Activated T-cell treated with anti-CD3 and anti-CD28 coated beads for 24 hours (primary cell): ENCODE results near the gene CDC42.

Experiments
- DNase-seq: peaks from one replicate; pipeline ENCODE4 v3.0.0-alpha.2; 2020; ENCODE audit warnings: low read depth

Gene CDC42

GRCh38 chr1:22037520-22037919, 15.0 kb upstream of the CDC42 start:
- no peak for DNase-seq

DNA sequence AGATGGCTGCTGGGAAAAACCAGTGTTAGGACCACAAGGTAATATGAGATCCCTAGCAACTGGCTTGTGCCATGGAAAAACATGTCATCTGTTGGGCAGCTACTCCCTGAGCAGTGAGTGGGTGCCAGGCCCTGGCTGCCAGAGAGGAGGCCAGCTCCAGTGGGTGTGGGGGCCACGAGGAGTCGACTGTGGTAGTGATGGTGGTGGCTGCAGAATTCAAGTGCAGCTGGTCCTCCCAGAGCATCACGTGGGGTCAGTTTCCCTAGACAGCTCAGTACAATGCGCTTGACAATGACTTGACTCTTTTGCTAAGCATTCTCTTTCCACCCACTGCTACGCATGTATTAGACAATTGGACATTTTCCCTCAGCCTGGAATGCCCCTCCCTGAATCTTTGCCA, 14.5 kb upstream of the CDC42 start:
- DNase-seq, result no peak

- DNase-seq, result peak; percentile 76
Measured at GRCh38 chr1:22039594-22040285, 12.8 kb upstream of the CDC42 start.

DNA sequence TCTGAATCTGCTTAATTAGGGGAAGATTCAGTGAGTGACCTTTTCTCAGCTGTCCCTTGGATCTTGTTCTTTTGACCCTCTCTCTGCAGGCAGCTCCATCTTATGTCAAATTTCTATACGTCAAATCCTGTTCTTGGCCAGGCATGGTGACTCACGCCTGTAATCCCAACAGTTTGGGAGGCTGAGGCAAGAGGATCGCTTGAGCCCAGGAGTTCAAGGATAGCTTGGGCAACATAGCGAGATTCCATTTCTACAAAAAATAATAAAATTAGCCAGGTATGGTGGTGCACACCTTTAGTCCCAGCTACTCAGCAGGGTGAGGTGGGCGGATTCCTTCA, 12.3 kb upstream of the CDC42 start:
- DNase-seq, result no peak

GRCh38 chr1:22041505-22041904, 11.0 kb upstream of the CDC42 start:
- DNase-seq, result no peak

DNA sequence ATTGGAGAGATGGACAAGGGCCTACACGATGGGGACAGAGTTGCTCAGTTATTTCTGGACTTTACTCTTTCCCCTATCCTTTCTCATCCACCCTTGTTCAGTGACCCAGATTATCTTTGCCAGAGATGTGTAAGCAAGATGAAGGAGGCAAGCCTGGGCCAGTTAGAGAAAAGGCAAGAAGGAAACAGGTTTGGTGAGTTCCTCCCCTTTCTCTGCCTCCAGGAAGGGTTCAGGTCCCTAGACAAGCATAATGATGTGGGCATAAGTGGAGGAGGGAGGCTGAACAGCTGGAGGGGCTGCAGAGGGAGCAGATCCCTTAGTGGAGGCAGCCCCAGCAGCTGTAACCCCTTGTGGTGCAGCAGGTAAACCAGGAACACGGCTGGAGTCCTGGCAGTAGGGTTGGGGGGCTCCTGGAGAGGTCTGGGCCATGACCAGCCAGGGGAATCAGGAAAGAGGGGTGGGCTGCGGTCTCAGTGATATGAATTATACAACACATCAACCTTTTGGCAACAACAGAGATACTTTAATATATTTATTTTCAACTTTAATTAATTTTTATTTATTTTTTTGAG, 9.2 kb upstream of the CDC42 start:
- DNase-seq, result no peak

DNA sequence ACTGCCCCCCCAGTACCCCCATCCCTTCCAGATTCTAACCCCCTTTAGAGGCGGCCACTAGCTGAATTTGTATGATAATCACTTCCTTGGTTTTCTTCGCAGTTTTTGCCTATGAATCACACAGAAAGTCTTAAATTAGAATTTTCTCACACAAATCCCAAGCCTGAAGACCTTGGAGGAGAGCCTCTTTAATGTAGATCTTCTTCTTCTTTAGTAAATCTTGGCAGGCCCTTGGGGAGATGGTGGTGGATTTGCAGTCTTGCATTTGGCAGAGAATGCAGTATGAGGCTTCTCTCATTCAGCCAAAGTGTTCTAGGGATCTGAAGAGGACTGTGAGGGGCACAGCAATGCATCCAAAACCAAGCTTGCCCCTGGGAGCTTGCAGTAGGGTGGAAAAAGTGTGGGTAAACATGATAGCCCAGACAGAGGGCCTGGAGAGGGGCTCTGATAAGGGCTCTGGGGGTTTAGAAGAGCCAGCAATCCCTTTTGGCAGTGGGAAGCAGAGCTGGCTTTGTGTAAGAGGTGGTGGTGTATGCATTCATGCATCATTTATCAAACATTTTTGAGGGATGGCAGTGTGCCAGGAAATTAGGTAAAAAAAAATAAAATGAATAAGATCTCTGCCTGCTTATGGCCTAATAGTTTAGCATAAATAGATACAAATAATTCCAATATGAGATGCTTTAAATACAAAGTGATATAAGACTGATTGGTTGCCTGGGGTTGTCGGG, 7.7 kb upstream of the CDC42 start:
- no peak for DNase-seq

DNA sequence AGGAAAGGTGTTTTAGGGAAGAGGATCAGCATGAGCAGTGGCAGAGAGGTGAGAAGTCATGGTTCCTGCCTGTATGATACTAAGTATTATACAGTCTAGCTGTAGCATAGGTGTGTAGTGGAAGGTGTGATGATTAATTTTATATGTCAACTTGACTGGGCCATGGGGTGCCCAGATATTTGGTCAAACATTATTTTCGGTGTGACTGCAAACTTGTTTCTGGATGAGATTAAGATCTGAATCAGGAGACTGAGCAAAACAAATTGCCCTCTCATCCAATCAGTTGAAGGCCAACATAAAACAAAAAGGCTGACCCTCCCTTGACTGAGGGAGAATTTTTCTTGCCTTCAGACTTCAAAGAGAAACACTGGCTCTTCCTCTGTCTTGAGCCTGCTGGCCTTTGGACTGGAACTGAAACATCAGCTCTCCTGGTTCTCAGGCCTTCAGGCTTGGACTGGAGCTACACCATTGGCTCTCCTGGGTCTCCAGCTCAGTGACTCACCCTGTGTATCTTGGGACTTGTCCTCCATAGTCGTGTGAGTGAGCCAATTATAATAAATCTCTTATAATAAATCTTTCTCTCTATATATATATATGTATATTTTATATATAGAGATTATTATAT, 6.8 kb upstream of the CDC42 start:
- DNase-seq, result no peak

GRCh38 chr1:22048351-22049192, 3.9 kb upstream of the CDC42 start:
- peak; percentile 28 for DNase-seq

DNA sequence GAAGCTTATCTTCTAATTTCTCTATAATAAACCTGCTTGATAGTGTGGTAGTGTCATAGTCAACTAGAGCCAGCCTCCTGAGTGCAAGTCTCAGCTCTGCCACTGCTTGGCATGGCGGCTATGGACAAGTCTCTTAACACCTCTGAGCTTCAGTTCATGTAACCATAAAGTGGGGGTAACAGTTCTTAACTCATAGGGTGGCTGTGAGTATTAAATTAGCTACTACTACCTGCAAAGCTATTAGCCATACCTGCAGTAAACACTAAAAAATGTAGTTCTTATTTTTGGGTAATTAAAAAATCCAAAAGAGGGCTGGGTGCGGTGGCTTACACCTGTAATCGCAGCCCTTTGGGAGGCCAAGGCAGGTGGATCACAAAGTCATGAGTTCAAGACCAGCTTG, 2.2 kb upstream of the CDC42 start:
- no peak for DNase-seq

GRCh38 chr1:22051607-22052114, 848 bp upstream of the CDC42 start:
- DNase-seq, result no peak

DNA sequence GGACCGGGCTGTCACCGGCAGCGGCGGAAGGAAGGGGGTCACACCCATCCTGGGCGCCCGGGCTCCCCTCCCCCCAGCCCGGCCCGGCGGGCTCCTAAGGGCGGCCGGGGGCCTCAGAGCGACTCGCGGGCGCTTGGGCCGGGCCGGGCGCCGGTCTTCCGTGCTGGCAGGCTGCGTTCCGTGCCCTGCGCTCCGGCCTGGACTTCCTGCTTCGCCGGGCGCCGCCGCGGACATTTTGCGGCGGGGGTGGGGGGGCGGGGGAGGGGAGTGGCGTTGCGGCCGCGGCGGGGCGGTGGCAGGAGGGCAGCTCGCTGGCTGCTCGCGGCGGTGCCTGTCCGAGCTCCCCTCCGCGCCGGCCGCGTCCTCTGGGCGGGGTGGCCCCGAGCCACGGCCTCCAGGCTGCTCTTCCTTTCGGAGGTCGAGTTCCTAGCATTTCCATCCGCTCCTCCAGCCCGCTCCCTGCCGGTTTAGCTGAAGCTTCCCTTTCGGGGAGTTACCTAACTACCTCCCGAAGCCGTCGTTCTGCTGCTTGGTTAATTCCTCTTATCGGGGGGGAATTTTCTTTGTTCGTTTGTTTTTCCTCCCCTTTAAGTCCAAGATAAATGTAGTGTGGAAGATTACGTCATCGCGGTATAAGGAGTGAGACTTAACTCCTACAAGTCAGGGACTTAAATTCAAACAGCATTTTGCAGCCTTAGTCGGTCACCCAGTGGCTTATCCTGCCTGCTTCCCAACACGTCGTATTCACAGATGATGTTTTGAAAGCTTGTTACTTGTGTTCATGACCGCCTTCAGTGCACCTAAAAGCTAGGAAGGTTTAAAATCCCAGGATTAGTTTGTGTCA, 730 bp downstream of the CDC42 start:
- DNase-seq, result peak; percentile 26

DNA sequence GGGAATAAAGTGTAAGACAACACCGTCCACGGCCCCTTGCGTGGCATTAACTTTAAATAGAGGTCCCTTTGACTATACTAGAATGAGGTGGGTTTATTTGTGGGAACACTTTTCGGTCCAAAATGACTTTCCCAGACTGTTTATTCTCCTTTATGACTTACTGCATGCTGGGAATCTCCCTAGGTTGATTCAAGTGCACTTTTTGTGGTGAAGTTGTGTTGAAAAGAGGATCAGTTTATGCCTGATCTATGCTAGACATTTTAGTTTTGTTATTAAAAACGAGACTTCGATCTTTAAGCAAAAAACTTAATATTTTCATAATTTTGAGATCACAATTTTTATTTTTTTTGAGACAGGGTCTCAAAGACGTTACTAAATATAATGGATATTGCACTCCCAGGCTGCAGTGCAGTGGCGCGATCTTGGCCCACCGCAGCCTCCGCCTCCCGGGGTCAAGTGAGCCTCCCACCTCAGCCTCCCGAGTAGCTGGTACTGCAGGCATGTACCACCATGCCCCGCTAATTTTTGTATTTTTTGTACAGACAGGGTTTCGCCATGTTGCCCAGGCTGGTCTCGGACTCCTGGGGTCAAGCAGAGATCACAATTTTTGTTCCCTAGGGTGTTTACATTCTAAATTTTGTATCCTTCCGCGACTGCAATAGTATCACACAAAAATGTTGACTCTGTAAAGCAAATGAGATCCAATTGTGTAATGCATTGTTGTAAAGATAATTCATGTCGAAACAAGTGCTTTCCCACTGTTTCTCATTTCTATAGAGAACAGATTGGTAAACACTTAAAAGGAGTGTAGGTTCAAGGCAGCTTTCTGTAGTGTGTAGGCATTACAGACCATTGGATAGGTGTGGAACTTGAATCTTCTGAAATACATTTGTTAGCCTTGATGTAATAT, 1.6 kb downstream of the CDC42 start:
- no peak for DNase-seq

DNA sequence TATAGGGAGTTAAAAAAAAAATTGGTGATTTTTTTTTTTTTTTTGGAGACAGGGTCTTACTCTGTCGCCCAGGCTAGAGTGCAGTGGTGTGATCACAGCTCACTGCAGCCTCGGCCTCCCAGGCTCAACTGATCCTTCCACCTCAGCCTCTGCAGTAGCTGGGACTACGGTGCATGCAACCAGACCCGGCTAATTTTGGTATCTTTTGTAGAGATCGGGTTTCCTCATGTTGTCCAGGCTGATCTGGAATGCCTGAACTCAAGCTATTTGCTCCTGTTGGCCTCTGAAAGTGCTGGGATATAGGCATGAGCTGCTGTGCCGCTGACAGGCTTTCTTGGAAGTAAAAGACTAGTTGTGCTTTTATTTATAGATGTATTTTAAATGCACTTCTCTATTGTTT, 3.0 kb downstream of the CDC42 start:
- DNase-seq, result no peak

DNA sequence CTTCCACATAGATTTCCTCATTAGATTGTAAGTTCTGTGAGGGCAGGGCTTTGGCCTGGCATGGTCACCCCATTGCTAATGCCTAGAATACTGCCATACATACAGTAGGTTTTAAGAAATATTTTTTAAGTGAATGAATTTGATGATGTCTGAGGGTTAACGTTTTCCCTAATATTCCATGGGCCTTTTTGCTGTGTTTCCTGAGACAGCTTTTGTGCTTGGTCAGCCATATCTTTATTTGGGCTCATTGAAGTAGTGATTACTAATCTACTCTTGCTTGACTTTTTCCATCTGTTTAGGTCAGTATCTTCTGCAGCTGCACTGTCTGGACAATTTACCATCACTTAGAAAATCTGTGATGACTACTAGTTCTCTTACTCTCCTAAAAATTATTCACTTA, 3.5 kb downstream of the CDC42 start:
- no peak for DNase-seq

DNA sequence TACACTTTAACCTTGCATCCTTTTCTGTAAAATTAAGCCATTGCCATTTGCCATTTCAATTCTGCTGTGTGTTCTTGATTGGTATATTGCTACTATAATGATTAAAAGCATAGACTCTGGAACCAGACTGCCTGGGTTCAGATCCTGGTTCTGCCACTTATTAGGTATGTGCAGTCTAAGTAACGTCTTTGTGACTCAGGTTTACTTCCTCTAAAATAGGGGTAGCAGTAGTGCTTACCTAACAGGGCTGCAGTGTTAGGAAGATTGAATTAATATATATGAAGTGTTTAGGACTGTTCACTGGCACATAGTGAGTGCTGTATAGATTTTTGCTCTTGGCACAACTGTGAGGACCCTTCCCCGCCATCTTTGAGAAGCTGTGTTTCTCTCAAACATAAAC, 4.4 kb downstream of the CDC42 start:
- DNase-seq, result no peak

GRCh38 chr1:22057861-22058260, 5.4 kb downstream of the CDC42 start:
- DNase-seq, result no peak

DNA sequence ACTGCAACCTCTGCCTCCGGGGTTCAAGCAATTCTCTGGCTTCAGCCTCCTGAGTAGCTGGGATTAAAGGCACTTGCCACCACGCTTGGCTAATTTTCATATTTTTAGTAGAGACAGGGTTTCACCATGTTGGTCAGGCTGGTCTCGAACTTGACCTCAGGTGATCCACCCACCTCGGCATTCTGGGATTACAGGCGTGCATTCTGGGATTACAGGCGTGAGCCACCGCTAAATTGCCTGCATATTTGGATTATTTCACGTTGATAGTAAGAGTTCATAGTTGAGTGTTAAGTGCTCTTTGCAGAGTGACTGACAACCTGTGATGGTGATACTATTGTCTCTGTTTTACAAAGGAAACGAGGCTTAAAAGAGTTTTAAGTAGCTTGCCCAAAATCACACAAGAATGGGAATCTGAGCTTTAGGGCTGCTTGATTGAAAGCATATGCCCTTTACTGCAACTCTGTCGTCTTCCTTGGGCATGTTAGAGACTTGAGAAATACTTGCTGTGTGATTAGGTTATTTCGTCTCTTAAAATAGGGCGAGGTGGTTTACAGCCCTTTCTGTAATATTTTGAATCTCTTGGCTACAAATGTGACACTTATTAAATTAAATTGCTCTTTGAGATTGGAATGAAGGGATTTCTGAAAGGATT, 12.4 kb downstream of the CDC42 start:
- no peak for DNase-seq

DNA sequence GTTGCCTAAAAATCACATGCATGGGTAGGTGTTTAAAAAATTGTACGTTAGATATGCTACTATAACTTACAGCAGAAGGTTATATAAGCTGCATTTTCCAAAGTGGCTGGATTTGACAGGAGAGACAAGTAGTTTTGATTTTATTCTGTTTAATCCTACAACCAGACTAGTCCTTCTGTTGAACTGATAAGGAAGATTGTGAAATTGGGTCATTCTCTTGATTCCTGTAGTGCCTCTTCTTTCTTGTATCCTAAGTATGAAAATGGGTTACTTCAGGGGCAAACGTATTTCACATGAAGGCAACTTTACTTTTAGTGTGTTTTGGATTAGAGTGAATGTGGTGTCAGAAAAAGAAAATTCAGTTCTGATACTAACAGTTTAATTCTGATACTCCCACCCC, 19.0 kb downstream of the CDC42 start:
- DNase-seq, result no peak

- DNase-seq, result no peak
Measured at GRCh38 chr1:22074803-22075202, 22.3 kb downstream of the CDC42 start.
